ENCODE data around the gene AHCTF1.

DNA sequence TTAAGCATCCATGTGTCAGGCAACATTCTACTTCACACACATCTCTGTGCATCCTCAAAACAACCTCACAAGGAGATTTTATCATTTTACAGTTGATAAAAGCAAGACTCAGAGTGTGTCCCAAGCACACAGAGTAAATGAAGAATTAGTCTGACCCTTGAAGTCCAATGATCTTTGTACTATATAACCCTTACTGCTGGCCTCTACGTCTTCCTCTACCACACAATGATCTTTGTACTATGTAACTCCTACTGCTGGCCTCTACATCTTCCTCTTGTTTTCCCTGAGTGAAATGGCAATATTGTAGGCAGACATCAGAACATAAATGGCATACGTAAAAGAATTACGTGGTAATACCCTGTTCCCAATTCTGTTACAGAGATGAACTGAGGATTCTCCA is 55.3 kb downstream of the AHCTF1 start:
- TF ChIP-seq NFIC (IDR thresholded peaks at IDR 0.05) (no peak), CEBPB (IDR thresholded peaks at IDR 0.05) (no peak), ZBTB7A (IDR thresholded peaks at IDR 0.05; ENCODE audit: low read depth) (no peak), EP300 (IDR thresholded peaks at IDR 0.05; ENCODE audit: borderline replicate concordance) (no peak), RAD21 (IDR thresholded peaks at IDR 0.05; ENCODE audit: low read depth) (no peak), YY1 (IDR thresholded peaks at IDR 0.05; ENCODE audit: low read depth) (no peak), TAF1 (IDR thresholded peaks at IDR 0.05; ENCODE audit: low read depth) (no peak)

Measured in Ishikawa (cell line).